T47D (cell line): ENCODE data around the gene ZSCAN1.

Source experiments
- DNase-seq, 2 experiments: peaks; one replicate each; pipeline versions ENCODE4 v3.0.0 to v3.0.0-alpha.2; 2011 to 2012; ENCODE audit warnings: low read depth in 1 of 2, low spot score in 1 of 2
- JUND ChIP-seq: IDR thresholded peaks from 2 replicates; pipeline ENCODE4 v1.6.1; 2012; ENCODE audit warnings: low read depth
- in situ Hi-C: cut with HindIII; loops from 2 replicates; pipeline ENCODE4 v1.10.0; 2016; ENCODE audit warnings: low sequenced_read_pairs, low pct_unique_long_range_greater_than_20kb

The ZSCAN1 gene

GRCh38 chr19:58063712-58064111, 29.9 kb downstream of the ZSCAN1 start:
- TF ChIP-seq JUND, result no peak
- in situ Hi-C loops, result no loop called here

GRCh38 chr19:58067240-58067912, 33.6 kb downstream of the ZSCAN1 start:
- TF ChIP-seq JUND, result no peak
- in situ Hi-C loops, result no loop called here
- DNase-seq, result no peak

More at GRCh38 chr19:58063712-58064111, 29.9 kb downstream of the ZSCAN1 start:
- no peak for DNase-seq

DNA sequence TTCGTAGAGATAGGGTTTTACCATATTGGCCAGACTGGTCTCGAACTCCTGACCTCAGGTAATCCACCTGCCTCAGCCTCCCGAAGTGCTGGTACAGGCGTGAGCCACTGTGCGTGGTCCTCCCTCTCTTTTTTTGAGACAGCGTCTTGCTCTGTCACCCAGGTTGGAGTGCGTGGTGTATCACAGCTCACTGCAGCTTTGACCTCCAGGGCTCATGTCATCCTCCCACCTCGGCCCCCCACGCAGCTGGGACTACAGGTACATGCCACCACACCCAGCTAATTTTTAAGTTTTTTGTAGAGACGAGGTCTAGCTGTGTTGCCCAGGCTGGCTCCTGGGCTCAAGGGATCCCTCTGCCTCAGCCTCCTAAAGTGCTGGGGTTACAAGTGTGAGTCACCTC, 46.0 kb downstream of the ZSCAN1 start:
- no peak for DNase-seq
- in situ Hi-C loops, result no loop called here
- TF ChIP-seq JUND, result no peak

GRCh38 chr19:58083021-58083420, 49.2 kb downstream of the ZSCAN1 start:
- in situ Hi-C loops, result no loop called here
- DNase-seq, result no peak
- no peak for TF ChIP-seq JUND

GRCh38 chr19:58084596-58085347, 50.9 kb downstream of the ZSCAN1 start:
- no peak for DNase-seq

DNA sequence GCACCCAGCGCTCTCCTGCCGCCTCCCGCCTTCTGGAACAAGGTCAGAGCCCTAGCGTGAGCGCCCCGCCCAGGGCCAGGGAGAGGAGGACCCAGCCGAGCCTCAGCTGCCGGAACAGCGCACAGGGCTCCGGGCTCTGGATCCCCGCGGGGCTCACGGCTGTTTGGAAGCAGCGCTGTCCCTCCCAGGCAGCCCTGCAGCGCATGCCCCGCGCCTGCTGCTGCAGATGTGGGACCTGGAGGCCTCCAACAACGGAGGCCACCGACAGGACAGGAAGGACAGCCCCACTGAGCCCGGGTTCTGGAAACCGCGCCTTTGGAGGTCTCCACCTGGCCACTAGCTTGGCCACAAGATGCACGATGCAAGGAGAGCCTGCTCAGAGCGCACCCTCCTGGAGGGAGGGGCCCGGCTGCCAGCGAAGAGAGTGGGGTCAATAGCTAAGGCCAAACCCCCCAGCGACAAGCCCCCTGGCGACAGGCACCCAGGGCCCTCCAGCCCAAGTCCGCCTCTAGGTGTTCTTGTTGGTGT, 51.6 kb downstream of the ZSCAN1 start:
- no peak for TF ChIP-seq JUND
- no peak for DNase-seq
- in situ Hi-C loops, result no loop called here

More at GRCh38 chr19:58084596-58085347, 50.9 kb downstream of the ZSCAN1 start:
- TF ChIP-seq JUND, result no peak
- in situ Hi-C loops, result no loop called here

DNA sequence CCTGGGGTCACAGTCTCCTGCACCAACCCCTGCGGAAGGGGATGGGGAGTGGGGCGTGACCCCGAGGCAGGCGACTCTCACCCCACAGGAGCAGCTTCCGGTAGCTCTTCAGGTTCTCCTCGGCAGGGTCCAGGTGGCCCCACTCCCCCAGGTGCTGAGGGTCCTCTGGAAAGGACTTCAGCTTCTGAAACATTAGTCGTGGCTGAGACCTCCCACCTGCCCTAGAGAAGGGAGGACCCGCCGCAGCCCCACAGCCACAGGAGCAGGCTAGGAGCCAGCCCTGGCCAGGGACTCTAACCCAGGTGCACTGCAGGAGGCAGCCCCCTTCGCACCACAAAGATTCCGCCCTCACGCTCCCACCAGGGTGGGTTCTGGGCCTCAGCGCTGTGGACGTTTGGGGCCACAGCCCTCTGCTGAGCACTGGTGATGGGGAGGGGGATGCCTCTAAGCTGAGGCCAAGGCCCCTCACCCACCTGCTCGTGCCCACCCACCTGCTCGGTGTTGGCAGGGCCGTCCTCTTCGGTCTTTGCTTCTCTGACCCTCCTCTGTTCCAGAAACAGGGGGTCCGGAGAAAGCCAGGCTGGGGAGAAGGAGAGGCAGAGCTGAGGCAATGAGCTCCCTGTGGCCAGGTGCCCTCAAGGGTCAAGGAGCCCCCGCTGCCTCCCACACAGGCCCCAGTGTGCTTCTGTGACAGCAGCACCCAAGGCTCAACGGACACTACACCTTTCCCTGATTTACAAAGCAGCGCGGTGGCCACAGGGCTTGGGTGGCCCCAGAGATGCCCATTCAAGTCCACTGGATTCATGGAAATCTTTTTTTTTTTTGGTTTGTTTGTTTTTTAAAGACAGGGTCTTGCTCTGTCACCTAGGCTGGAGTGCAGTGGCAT, 53.2 kb downstream of the ZSCAN1 start:
- in situ Hi-C loops, result no loop called here
- DNase-seq, result no peak
- TF ChIP-seq JUND, result no peak

- no peak for DNase-seq
- no peak for TF ChIP-seq JUND
- in situ Hi-C loops, result no loop called here
These were observed 54.8 kb downstream of the ZSCAN1 start for GRCh38 chr19:58088521-58089052.

GRCh38 chr19:58089846-58090245, 56.0 kb downstream of the ZSCAN1 start:
- no peak for DNase-seq
- no peak for TF ChIP-seq JUND
- in situ Hi-C loops, result no loop called here

DNA sequence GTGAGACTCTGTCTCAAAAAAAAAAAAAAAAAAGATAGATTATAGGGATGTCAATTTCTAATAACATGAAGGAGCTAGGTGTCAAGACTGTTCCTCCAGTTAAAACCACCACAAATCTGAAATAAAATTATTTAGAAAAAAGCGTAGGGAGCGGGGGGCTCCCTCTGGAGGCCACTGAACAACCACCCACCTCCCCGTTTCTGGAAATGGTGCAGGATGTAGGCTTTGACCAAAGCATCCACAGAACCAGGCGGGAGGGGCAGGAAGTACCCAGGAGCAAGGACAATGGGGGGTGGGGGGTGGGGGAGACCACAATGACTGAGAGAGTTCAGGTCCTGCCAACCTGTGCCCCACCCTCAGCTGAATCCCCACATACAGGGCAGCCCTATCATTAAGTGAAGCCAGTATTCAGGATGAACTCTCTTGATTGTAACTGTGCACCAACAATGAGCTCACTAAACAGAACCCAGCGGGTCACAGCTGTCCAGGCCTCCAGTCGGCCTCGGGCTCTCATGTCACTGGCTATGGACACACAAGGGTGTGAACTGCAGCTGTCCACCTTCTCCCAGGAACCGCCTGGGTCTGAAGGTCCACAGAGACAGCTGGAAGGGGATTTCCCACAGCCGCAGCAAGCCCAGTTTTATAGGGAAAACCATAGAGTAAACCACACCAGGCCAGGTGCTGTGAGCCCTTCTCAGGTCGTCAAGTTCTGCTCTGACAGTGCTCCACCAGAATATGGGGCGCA, 57.6 kb downstream of the ZSCAN1 start:
- no peak for TF ChIP-seq JUND
- DNase-seq, result no peak
- in situ Hi-C loops, result no loop called here

DNA sequence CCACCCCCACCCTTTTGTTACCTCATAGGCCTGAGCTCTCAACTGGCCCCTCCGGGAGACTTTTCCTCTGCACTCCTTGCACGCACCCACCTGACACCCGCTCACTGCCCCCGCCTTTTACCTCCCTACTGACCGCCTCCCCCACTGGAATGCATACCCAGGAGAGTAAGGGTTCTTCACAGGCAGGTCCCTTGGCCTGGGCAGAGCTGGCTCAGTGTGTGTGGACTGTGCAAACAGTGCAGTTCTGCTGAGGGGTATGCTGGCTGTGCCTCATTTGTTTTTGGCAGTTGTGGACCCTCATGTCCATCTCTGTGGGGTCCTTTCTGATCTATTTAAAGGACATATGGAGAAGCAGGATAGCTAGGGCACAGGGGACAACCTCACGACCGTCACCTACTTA, 59.2 kb downstream of the ZSCAN1 start:
- DNase-seq, result no peak
- in situ Hi-C loops, result no loop called here
- TF ChIP-seq JUND, result no peak

DNA sequence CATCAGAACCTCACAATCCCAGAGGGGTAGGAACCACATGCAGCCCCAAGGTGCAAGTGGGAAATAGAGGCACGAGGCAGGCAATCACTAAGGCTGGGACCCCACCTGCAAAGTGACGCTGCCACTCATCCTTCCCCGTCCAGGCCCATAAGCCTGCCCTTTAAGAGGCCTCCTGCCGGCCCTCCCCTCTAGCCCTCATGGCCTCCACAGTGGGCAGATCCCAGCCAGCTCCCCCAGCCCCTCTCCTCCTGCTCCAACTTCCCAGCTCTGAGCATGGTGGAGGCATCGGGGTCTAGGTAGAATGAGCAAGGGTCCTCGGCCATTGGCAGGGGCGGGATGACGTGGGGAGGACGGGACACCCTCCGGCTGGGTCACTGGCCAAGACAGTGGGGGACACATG, 61.5 kb downstream of the ZSCAN1 start:
- DNase-seq, result no peak
- in situ Hi-C loops, result no loop called here
- TF ChIP-seq JUND, result no peak
